PC-9 (cell line): Measurements from ENCODE around the gene ARHGAP24. TPM values are rescaled to one million over a fixed set of nuclear protein-coding genes. Genes with fewer than 3 reads are reported as not detected.

Source experiments
- BruUV-seq: library from RNA; stranded (reverse); fragments of 400-500 nt; replicated peaks from 2 replicates; lab custom pipeline; 2021; lab: Mats Ljungman, UMichigan
- CTCF ChIA-PET: fragments of 300-600 bp; sonication (Branson Sonifier 250); formaldehyde crosslinking; loops from one replicate; lab custom pipeline; 2022; ENCODE audit warnings: antibody characterized with exemption; lab: Charles Lee
- POLR2A ChIA-PET: fragments of 300-600 bp; sonication (Branson Sonifier 250); formaldehyde crosslinking; loops from one replicate; lab custom pipeline; 2022; ENCODE audit warnings: antibody characterized with exemption; ENCODE audit not compliant: unreplicated experiment; lab: Charles Lee
- DNase-seq, 2 experiments: peaks; one replicate each; pipeline versions ENCODE4 v3.0.0 to v3.0.0-alpha.2; 2015 to 2022; ENCODE audit warnings: mixed read lengths in 1 of 2
- H2AFZ ChIP-seq: fragments of 200-600 bp; sonication (generic); 2 replicates; pipeline ENCODE4 v1.8.1; 2017; ENCODE audit warnings: antibody characterized with exemption
- H3F3A ChIP-seq: fragments of 200-600 bp; sonication (generic); 2 replicates; pipeline ENCODE4 v1.8.1; 2017; ENCODE audit warnings: antibody characterized with exemption, mild to moderate bottlenecking, low read depth; ENCODE audit not compliant: insufficient read depth
- H3K27ac ChIP-seq: fragments of 200-600 bp; sonication (generic); 2 replicates; pipeline ENCODE4 v1.6.1; 2016; ENCODE audit warnings: mixed run types
- H3K27me3 ChIP-seq: fragments of 200-600 bp; sonication (generic); 2 replicates; pipeline ENCODE4 v1.6.1; 2016; ENCODE audit warnings: low read depth, mixed run types; ENCODE audit not compliant: insufficient read depth
- H3K36me3 ChIP-seq: fragments of 200-600 bp; sonication (generic); 2 replicates; pipeline ENCODE4 v1.6.1; 2016; ENCODE audit warnings: low read depth, mixed run types
- H3K4me1 ChIP-seq: fragments of 200-600 bp; sonication (generic); replicated peaks from 2 replicates; pipeline ENCODE4 v1.6.1; 2016; ENCODE audit warnings: mixed run types; ENCODE audit not compliant: insufficient read depth
- H3K4me2 ChIP-seq: fragments of 200-600 bp; sonication (generic); 2 replicates; pipeline ENCODE4 v1.6.1; 2017; ENCODE audit warnings: mixed run types
- H3K4me3 ChIP-seq: fragments of 200-600 bp; sonication (generic); 2 replicates; pipeline ENCODE4 v1.6.1; 2016; ENCODE audit warnings: mixed run types
- H3K79me2 ChIP-seq: fragments of 200-600 bp; sonication (generic); 2 replicates; pipeline ENCODE4 v1.6.1; 2017; ENCODE audit warnings: low read depth, mixed run types
- H3K9me2 ChIP-seq: fragments of 200-600 bp; sonication (generic); 2 replicates; pipeline ENCODE4 v1.8.1; 2017; ENCODE audit warnings: mild to moderate bottlenecking; ENCODE audit not compliant: insufficient read depth
- H3K9me3 ChIP-seq: fragments of 200-600 bp; sonication (generic); 2 replicates; pipeline ENCODE4 v1.8.1; 2016; ENCODE audit warnings: low read depth; ENCODE audit not compliant: insufficient read depth
- H4K20me1 ChIP-seq: fragments of 200-600 bp; sonication (generic); 2 replicates; pipeline ENCODE4 v1.8.1; 2017; ENCODE audit not compliant: insufficient read depth
- CTCF ChIP-seq: fragments of 200-600 bp; sonication (generic); conservative IDR thresholded peaks from 2 replicates; pipeline ENCODE4 v1.6.1; 2017; ENCODE audit warnings: mixed run types, antibody characterized with exemption, mild to moderate bottlenecking, moderate library complexity
- EZH2 ChIP-seq: fragments of 200-600 bp; sonication (generic); IDR thresholded peaks from 2 replicates; pipeline ENCODE4 v1.8.0; 2017; ENCODE audit warnings: antibody characterized with exemption, low read depth
- intact Hi-C: fragments of 100-400 bp; cut with micrococcal nuclease; formaldehyde crosslinking; loops from one replicate; pipeline ENCODE4 v1.10.0; 2022; ENCODE audit not compliant: unreplicated experiment
- total RNA-seq: library from RNA; stranded (reverse); gene quantifications from 2 replicates; pipeline ENCODE4 v1.2.3, GENCODE V29; 2021

The ARHGAP24 gene
- total RNA-seq, 1 experiment from 2014 or later, result 2.2 TPM

DNA sequence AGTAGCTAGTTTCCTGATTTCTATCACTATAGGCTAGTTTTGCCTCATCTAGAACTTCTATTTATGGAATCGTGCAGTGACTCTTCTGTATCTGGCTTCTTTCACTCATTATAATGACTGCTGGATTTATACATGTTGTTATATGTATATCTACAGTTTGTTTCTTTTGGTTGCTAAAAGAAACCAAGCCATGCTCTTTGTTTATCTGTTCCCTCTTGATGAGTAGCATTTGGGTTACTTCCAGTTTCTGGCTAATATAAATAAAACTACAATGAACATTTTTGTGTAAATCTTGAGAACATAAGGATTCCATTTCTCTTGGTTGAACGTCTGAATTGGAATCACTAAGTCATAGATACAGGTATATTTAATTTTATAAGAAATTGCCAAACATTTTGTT is 73.9 kb downstream of the ARHGAP24 start:
- no peaks in the 10 kb centered on the region for H4K20me1 ChIP-seq
- H3K4me2 ChIP-seq, result no peak overlapping the region
- H3K4me3 ChIP-seq, result no peak overlapping the region
- DNase-seq, result no peak
- no peaks in the 10 kb centered on the region for H3K9me2 ChIP-seq
- no peaks in the 10 kb centered on the region for H3K79me2 ChIP-seq
- no peak for TF ChIP-seq EZH2
- TF ChIP-seq CTCF, result no peak
- no peaks in the 10 kb centered on the region for H3K36me3 ChIP-seq
- ChIA-PET POLR2A (no interaction called here), CTCF (no interaction called here)
- H3K27me3 ChIP-seq, result no peaks in the 10 kb centered on the region
- H3K4me1 ChIP-seq, result no peaks in the 10 kb centered on the region
- intact Hi-C loops, result no loop called here
- H3K9me3 ChIP-seq, result no peaks in the 10 kb centered on the region
- no TSS peak for BruUV-seq
- H2AFZ ChIP-seq, result no peak overlapping the region
- no peaks in the 10 kb centered on the region for H3F3A ChIP-seq
- no peak overlapping the region for H3K27ac ChIP-seq

GRCh38 chr4:85555206-85555605 is 80.3 kb downstream of the ARHGAP24 start:
- H3K36me3 ChIP-seq, result no peaks in the 10 kb centered on the region
- POLR2A ChIA-PET, result no interaction called here
- H3K9me3 ChIP-seq, result no peaks in the 10 kb centered on the region
- TF ChIP-seq EZH2 (no peak), CTCF (no peak)
- H3F3A ChIP-seq, result no peaks in the 10 kb centered on the region
- no peaks in the 10 kb centered on the region for H3K4me1 ChIP-seq
- H3K9me2 ChIP-seq, result no peaks in the 10 kb centered on the region
- no peak overlapping the region for H3K4me3 ChIP-seq
- H3K79me2 ChIP-seq, result no peaks in the 10 kb centered on the region
- CTCF ChIA-PET, result no interaction called here
- H3K4me2 ChIP-seq, result no peak overlapping the region
- no peaks in the 10 kb centered on the region for H3K27me3 ChIP-seq
- no peak overlapping the region for H2AFZ ChIP-seq
- no peak overlapping the region for H3K27ac ChIP-seq
- intact Hi-C loops, result no loop called here
- BruUV-seq, result no TSS peak
- H4K20me1 ChIP-seq, result no peaks in the 10 kb centered on the region
- DNase-seq, result no peak

GRCh38 chr4:85556283-85556682 is 81.3 kb downstream of the ARHGAP24 start:
- Histone ChIP-seq H2AFZ (no peak overlapping the region), H3K36me3 (no peaks in the 10 kb centered on the region), H3K79me2 (no peaks in the 10 kb centered on the region), H3K4me3 (no peak overlapping the region), H3K9me2 (no peaks in the 10 kb centered on the region), H3F3A (no peaks in the 10 kb centered on the region), H4K20me1 (no peaks in the 10 kb centered on the region), H3K27ac (no peak overlapping the region), H3K9me3 (no peaks in the 10 kb centered on the region), H3K4me1 (no peaks in the 10 kb centered on the region), H3K27me3 (no peaks in the 10 kb centered on the region), H3K4me2 (no peak overlapping the region)
- ChIA-PET POLR2A (no interaction called here), CTCF (no interaction called here)
- no TSS peak for BruUV-seq
- TF ChIP-seq CTCF (no peak), EZH2 (no peak)
- intact Hi-C loops, result no loop called here
- no peak for DNase-seq
